Measurements from ENCODE around the gene MEOX2.

Gene MEOX2

DNA sequence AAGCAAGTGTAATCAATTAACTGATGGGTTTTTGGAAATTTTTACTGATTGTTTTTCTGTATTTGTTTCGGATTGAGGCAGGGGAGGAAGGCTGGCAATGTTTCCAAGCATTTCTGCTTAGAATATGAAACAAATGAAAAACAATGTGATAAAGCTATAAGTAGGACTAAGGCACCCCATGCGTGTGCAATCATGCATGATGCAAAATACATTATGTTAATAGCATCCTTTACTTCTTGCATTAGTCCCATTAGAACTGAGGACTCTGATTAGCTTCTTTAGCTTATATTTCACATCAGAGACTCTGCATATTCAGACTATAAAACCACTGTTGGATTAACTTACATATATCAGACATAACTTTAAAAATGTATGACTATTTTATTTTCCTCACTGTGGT, 76.0 kb downstream of the MEOX2 start:
- no peak for DNase-seq (ENCODE audit: low read depth)

DNA sequence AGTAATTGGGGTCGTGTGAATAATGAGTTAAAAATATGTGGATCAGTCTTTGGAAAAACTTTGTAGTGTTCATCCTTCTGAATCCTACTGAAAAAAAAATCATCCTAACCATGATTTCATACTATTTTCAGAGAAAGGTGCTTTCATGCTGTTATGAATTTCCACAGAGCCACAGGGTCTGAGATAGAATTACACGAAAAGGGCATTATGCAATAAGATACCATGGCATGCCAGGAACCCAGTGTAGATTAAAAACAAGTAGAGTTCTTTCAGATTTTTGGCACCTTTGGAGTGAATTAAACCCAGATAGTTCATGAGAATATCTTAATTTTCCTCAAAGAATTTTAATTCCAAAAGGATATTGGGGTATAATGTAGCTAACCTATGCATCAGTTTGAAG, 77.2 kb downstream of the MEOX2 start:
- no peak for DNase-seq (ENCODE audit: low read depth)

DNA sequence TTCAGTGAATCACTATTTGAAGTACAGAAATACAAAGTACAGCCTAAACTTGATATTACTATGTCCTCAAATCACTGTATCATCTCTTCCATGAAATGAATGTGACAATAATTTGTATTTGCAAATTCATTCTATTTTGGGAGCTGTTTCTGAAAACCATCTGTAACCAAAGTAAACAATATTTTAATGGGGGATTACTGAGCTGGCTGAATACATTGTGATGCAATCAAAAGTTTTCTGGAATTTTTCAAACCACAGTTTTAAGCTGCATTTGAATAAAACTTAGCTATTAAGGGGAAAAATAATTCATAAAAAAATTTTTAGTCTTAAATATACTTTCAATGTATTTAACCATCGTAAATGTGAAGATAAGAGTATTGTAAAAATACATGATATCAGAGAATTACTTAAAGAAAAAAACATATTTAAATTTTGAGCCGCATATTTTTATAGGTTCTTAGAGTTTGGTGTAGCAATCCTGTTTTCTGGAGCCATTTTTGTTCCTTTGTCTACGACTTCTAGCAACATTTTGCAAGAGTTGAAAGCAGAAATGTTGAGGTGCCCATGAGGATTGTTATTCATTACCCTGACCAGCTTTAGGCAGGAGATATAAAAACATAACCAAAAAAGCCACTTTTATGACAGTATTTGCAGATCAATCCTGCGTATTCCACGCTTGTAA, 78.8 kb downstream of the MEOX2 start:
- DNase-seq (ENCODE audit: low read depth) = no peak

DNA sequence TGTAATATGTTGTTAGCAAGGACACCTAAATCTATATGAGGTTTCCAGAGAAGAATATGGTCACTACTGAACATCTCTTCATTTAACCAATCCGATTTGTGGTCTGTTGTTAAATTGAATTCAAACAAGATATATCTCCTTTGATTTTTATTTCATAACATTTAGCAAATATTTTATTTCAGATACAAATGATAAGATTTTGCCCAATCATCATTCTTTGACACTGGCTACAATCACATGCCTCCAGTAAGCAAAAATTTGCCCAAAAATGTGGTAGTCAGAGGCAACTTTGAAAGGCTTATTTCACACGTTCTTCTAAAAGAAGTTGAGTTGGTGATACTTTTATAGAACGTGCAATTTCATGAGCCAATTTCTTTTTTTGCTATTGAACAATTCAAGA, 79.9 kb downstream of the MEOX2 start:
- DNase-seq (ENCODE audit: low read depth) = no peak

DNA sequence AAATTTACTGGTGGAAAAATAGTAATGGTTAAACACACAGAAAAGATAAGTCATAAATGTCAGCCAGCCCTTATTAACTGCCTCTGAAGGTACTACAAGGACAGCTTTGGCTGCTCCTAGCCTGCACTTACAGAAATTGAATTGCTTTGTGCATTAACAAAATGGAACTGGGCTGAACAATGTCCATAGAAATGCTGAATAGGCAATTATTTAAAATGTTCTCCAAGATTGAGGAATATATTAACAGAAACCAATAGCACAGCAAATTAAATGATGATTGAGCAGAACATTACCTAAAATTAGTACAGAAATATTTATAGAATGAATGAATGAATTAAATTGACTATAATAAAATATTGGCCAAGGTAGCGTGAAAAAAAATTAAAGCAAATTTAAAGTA, 82.3 kb downstream of the MEOX2 start:
- DNase-seq (ENCODE audit: low read depth) = no peak

DNA sequence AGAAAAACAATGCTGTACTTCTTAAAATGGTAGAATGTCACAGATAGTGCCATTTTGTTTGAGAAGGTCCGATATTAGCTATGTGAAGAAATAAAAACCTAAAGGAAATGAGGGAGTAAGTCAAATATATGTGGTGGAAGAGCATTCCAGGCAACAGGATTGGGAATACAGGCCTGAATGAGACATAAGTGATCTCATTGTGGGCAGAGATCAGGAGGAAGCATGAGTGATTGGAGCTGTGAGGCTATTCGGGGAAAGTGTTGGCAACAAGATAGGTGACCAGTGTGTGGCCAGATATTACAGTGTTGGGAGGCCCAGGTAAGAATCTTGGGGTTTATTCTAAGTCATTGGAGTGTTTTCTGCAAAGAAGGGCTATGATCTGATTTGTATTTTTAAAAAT, 83.4 kb downstream of the MEOX2 start:
- DNase-seq (ENCODE audit: low read depth) = no peak

DNA sequence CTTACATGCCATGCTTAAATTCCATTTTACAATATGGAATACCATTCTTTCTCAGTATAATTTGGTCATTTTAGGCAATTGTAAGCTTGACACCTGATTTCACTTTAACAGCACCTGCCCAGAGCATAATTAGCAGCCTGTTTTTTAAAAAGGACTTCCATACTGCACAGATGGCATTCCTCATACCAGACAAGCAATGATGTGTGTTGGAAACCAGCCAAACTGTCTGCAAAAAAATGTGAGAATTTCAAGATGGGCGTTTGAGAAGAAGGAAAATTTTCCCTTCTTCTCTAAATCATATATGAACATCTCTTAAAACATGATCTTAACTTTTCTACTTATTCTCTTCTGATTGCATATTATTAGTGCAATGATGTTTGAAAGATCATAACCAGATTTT, 84.2 kb downstream of the MEOX2 start:
- no peak for DNase-seq (ENCODE audit: low read depth)

DNA sequence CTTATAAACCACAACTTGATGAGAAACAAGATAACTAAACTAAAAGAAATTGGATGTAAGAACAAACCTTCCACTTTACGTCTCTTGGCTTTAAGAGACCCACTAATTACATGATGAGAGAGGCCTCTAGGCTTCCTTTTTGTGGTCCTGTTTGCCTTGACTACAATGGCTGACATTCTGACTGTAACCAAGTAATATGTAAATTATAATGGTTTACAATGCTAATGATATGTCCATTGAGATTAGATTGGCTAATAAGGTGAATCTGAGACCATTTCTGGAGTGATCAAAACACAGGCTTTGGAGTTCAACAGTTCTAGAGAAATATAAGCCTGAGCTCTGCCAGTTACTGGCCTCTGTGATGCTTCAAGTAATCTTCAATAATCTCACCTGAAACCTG, 85.3 kb downstream of the MEOX2 start:
- DNase-seq (ENCODE audit: low read depth) = no peak

DNA sequence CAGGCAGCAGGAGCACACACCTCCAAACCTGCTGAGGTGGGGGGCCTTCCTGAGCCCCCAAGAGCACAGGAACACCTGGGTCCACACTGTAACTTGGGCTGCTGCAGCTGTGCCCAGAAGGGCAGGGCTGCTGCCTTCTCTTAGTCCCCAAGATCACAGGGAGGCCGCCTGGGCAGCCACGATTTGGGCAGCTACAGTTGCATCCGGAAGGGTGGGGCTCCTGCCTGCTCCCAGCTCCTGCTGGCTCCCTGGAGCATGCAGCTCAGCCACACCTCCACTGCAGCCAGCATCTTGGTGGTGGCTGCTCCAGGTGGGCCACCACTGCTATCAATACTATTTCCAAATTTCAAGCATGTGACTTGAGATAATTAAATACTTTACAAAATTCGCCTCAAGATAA, 86.2 kb downstream of the MEOX2 start:
- no peak for DNase-seq (ENCODE audit: low read depth)

DNA sequence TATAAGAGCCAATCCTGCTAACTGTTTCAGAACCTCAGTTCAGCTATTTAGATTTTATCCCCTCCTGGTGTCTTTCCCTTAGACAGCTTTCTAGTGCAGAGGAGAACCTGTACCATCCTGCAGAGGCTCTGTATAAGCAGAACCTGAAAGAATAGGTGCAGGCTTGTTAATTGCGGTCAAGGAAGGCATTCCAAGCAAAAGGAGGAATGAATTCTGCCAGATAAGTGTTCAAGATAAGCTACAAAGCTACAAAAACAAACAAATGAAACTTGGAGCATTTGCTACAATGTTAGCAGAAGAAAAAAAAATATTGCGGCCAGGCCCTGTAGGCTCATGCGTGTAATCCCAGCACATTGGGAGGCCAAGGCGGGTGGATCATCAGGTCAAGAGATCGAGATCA, 92.0 kb downstream of the MEOX2 start:
- no peak for DNase-seq (ENCODE audit: low read depth)

DNA sequence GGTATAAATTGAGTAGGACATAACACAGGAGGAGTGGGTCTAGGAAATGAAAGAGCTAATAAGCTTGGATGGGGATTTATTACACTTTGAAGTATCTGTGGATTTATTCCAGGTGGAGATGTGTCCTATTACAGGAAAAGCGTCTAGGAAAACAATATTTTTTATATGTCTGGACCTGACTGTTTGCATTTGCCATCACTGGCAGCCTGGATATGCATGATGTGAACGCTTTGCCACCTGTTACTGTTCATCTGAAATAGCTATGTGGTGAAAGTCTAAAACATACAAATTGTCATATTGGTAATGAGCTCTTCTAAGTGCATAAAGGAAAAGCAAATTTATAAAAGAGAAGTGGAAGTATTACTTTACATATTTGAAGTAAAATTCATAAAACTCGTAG, 93.1 kb downstream of the MEOX2 start:
- no peak for DNase-seq (ENCODE audit: low read depth)

DNA sequence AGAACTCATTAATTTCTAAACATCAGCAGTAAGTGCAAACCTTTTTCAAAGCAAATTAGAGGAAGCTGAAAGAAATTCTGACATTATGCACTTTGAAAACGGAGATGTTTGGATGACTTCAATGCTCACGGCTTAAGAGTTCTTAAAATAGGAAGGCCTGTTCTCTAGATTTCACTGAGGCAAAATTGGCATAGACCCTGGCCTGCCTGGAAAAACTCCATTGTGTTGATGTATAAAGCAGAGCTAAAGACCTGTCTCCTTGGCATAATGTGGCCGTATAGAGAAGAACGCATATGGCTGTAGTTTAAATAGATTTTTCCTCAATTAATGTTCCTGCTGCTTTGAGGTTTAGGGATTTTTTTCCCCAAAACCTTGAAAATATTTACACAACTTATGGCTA, 100.2 kb downstream of the MEOX2 start:
- DNase-seq (ENCODE audit: low read depth) = no peak

GRCh38 chr7:15584575-15584974, 101.9 kb downstream of the MEOX2 start:
- DNase-seq (ENCODE audit: low read depth) = no peak

DNA sequence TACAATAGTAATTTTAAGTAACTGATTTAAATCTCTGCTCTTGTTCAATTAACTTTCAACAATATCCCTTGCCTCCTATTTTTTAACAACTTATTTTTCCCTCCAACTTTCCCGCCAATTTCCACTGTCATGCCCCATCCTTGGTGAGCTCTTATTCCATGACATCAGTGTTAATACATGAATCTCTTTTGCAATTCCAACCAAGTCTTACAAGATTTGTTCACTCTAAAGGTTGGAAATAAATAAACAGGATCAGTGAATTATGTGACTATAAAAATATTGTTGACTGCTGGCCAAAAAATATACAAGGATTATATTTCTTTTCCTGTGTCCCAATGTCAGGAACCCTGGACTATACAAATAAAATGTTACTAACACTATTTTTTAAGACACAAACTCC, 103.7 kb downstream of the MEOX2 start:
- DNase-seq (ENCODE audit: low read depth) = no peak

DNA sequence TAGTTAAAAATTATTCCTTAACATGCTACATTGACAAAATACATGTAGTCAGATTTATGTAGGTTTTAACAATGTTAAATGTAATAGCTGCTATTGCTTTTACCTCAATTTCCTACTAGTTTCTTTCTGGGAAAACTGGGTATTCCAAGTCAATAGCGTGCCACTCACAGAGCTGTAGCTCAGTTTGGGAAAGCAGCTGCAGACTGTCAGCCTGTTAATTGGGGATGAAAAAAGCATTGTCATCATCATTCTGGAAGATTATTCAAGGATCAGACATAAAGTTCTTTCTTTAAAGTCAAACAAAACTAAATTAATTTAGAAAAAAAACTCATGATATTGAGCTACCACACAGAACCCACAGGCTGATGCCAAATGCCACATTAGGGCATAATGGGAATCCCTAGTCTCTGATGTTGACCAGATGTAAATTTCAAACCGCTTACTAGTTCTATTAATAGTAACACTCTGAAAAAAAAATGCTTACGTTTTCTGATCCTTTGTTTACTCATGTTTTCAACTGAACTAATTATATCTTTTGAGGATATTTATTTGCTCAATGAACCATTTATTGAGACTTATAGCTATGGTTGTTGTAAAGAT, 105.0 kb downstream of the MEOX2 start:
- no peak for DNase-seq (ENCODE audit: low read depth)

DNA sequence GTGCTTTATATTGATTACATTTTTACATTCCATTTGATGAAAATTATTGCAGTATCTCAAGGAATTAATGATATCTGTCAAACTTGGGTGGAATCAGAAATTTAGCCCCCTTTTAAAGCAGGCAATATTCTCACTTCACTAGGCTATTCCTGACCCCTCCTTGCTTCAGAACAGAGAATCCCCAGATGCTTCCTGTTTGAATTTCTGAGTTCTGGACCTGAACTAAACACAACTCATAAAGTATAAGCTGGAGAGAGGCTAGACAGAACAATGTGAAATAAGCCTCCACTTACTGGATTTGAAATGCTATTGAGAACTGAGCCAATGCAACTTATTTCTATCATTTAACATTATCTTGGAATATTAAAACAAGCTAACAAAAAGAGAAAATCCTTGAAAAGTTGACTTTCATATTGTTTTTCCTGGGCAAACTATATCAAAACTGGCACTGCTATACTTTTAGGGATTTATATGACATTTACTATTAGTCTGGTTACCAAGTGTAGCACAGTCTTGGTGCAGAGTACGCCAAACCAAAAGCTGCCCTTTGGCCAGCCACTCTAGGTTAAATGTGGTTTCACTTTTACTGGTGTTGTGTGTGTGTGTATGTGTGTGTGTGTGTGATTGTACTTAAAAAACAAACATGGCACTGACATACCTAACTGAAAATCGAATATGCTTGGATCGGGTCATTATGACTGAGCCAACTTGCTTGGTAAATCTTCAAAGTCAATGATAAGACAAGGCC, 105.7 kb downstream of the MEOX2 start:
- DNase-seq (ENCODE audit: low read depth) = no peak

- no peak for DNase-seq (ENCODE audit: low read depth)
These were observed 108.9 kb downstream of the MEOX2 start for GRCh38 chr7:15577600-15577999.

GRCh38 chr7:15571301-15571878, 115.1 kb downstream of the MEOX2 start:
- DNase-seq (ENCODE audit: low read depth) = no peak

- DNase-seq (ENCODE audit: low read depth) = no peak
These were observed 118.8 kb downstream of the MEOX2 start for GRCh38 chr7:15567652-15568051.

GRCh38 chr7:15567036-15567435, 119.4 kb downstream of the MEOX2 start:
- no peak for DNase-seq (ENCODE audit: low read depth)

GRCh38 chr7:15566476-15566875, 120.0 kb downstream of the MEOX2 start:
- DNase-seq (ENCODE audit: low read depth) = no peak

GRCh38 chr7:15561835-15562234, 124.6 kb downstream of the MEOX2 start, which contains the start of gene AGMO:
AGMO (minus strand) TSS chr7:15562015.
- DNase-seq (ENCODE audit: low read depth) = no peak

All from T-helper 22 cell (primary cell).